Mucosa of gallbladder (tissue), 1 donor: ENCODE data around the gene MMEL1. TPM values are rescaled to one million over a fixed set of nuclear protein-coding genes. Genes with fewer than 3 reads are reported as not detected.
"Not testable (repeated sequence)": the region's sequence is repeated elsewhere in the genome, so short reads cannot be mapped to it uniquely, and the experiment has no call there.

ENCODE experiments used
- DNase-seq: peaks from one replicate; pipeline ENCODE4 v3.0.0-alpha.2; 2020; ENCODE audit warnings: low spot score
- total RNA-seq: library from RNA; stranded (reverse); gene quantifications from one replicate; pipeline ENCODE4 v1.2.1, GENCODE V29; 2021
- donor health status: DM: no; HTN: no; CAD: no.

The MMEL1 gene
- total RNA-seq, 1 donor from 2014 or later = 22.9 TPM

- DNase-seq = no peak
Measured at GRCh38 chr1:2628933-2629626, 3.7 kb downstream of the MMEL1 start.

DNA sequence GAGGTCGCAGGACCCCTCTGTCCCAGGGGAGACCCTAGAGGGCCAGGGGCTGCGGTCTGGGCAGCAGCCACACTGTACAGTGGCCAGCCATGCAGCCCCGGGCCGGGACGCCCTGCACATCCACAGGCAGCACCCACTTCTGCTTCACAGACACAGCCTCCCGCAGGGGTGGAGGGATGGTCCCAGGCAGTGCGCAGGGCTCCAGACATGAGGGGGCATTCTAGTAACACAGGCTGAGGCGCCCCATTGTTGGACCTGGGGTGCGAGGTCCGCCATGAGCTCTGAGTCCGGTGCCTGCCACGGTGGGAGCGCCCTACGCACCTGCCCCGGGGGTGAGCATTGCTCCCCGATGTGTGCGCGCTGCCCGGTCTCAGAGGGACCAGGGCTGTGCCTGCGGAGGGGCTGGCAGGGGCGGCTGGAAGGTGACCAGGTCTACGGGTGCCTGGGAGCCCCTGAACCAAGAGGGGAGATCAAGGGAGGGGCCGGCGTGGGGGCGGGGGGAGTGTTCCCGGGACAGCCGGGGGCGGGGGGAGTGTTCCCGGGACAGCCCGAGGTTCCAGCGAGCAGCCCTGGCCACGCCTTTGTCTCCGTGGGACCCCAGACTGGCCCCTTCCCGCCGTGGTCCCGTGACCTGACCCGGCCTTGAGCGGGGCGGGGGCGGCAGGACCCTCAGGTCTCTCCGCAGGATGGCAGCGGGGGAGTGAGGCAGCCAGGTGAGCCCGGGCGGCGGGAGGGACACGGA lies 4.5 kb downstream of the MMEL1 start:
- no peak for DNase-seq

GRCh38 chr1:2627746-2628145 lies 5.1 kb downstream of the MMEL1 start:
- DNase-seq = no peak

DNA sequence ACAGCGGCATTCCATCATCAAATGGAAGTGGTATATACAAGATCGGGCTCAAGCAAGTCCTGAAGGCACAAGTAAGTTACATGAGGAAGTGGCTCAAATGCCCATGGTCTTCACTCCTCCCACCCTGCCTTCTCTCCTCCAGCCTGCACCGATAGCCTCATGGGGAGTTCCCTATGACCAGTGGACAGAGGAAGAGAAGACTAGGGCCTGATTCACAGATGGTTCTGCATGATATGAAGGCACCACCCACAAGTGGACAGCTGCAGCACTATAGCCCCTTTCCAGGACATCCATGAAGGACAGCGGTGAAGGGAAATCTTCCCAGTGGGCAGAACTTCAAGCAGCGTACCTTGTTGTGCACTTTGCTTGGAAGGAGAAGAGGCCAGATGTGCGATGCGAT lies 7.1 kb downstream of the MMEL1 start:
- DNase-seq = not testable (repeated sequence)

GRCh38 chr1:2625311-2625710 lies 7.5 kb downstream of the MMEL1 start:
- no peak for DNase-seq

GRCh38 chr1:2624735-2625300 lies 8.0 kb downstream of the MMEL1 start:
- DNase-seq = no peak

GRCh38 chr1:2623571-2624337 lies 9.1 kb downstream of the MMEL1 start:
- no peak for DNase-seq

DNA sequence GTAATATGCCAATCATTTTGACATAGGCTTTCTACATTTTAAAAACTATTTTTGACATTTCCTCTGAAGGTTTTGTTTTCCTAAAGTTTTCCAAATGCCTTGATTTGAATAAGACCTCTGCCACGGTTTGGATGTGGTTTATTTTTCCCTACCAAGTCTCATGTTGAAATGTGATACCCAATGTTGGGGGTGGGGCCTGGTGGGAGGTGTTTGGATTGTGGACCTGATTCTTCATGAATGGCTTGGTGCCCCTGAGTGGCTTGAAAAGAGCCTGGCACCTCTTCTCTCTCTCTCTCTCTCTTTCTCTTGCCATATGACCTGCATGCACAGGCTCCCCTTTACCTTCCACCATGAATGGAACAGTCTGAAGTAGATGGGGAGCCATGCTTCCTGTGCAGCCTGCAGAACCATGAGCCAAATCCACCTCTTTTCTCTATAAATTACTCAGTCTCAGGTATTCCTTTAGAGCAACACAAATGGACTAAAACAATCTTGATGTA lies 14.8 kb downstream of the MMEL1 start:
- no peak for DNase-seq

- no peak for DNase-seq
Measured at GRCh38 chr1:2614145-2614544, 18.7 kb downstream of the MMEL1 start.

- no peak for DNase-seq
Measured at GRCh38 chr1:2612591-2613365, 20.0 kb downstream of the MMEL1 start.

GRCh38 chr1:2611621-2612437 lies 21.0 kb downstream of the MMEL1 start:
- DNase-seq = no peak

DNA sequence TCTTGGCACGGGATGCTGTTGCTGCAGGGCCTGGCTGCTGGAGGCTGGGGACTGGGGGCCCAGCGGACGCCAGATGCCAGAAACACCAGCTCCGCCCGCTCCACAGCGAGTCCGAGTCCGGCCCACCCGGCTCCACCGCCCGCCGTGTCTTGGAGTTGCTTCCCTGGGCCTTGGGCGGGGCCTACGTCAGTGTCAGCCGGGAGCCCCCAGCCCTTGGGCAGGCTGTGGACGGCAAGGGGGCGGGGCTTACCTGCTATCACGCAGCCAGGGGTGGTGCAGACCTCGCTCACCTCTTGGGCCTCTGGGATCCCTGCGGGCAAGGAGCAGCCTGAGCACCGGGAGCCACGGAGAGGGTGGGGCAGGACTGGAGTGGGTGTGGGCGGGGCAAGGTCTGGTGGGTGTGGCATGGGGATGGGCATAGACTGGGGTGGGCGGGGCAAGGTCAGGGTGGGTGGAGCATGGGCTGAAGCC lies 21.8 kb downstream of the MMEL1 start:
- DNase-seq = peak; percentile 65

- DNase-seq = no peak
Measured at GRCh38 chr1:2610036-2610959, 22.5 kb downstream of the MMEL1 start.

- no peak for DNase-seq
Measured at GRCh38 chr1:2609319-2610035, 23.3 kb downstream of the MMEL1 start.

DNA sequence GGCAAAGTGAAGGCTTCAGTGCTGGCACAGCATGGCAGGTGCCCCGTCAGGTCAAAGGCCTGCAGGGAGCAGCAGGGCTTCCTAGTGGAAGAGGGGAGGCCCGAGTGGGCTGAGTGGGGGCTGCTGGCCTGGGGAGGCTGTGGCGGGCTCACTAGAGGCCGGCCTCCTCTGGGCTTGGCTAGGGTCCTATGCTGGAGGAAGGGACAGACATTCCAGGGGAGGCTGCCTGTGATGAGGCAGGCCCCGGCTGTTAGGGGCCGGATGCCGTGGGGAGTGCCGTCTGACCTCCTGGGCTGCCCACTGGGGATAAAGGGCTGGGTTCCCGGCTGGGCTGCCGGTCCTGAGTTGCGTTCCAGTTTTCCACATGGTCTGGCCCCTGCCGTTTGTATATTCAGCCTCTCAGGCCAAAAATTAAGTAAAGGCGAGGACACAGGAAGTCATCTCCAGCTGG lies 25.1 kb downstream of the MMEL1 start:
- DNase-seq = no peak

DNA sequence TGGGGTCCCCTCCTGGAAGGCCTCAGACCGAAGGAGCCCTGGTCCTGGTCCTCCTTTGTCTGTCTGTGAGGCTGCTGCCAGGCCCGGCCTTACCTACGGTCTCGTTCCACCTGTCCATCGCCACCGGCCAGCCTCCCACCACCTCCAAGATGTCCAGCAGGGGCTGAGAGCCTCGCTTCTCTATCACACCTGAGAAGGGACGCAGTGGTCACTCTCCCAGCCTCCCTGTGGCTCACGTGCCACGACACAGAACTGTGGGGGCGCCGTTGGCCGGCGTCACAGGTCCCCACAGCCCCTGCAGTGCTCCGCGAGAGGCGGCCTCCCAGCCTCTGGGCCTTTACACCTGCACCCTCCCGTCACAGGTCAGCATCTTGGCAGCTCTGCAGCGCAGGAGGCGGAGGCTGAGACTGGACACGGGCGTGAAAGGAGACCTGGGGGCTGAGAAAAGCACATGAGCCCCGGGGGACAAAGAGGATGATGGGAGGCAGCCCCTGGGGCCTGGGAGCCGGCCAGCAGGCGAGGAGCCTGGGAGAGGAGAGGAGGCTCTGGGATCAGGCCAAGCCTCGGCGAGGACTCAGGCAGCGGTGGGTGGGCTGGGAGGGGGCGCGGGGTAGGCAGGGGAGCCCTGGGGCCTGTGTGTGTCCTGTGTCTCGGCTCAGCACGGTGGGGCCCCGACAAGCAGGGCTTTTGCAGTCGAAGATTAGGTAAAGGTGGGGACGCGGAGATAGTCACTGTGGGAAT lies 25.8 kb downstream of the MMEL1 start:
- no peak for DNase-seq

DNA sequence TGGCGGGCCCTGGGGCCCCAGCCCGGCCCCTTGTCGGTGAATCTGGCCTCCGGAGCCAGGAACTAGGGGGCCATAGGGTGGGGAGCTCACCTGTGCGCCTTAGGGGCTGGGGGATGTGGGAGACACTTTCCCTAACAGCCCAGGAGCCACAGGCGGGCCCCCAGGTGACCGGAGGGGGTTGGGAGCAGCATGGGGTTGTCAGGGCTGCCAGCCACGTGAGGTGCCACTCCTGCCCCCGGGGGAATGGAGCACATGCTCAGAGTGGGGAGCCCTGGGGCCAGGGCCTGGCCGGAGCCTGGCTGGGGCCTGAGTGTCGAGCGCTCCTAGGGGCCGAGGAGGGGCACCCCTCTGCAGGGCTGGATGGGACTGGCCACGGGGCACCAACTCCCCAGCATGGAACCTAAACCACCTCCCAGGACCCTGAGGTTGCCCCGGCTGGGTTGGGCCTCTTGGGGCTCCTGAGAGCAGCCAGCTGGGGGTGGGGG lies 26.4 kb downstream of the MMEL1 start:
- DNase-seq = no peak
